BE2C (cell line): ENCODE measurements around the gene ARHGEF4.

Experiments used
- DNase-seq: peaks from one replicate; pipeline ENCODE4 v3.0.0-alpha.2; 2020
- H3K27me3 ChIP-seq: fragments of 250-450 bp; sonication (Bioruptor Pico); 2 replicates; pipeline ENCODE4 v1.5.1; 2020; ENCODE audit warnings: mild to moderate bottlenecking
- H3K36me3 ChIP-seq: fragments of 250-450 bp; sonication (Bioruptor Pico); 2 replicates; pipeline ENCODE4 v1.5.1; 2020; ENCODE audit warnings: mild to moderate bottlenecking
- H3K4me1 ChIP-seq: fragments of 250-450 bp; sonication (Bioruptor Pico); 2 replicates; pipeline ENCODE4 v1.5.1; 2020
- H3K4me3 ChIP-seq: 2 replicates; pipeline ENCODE4 v1.5.1; 2011; ENCODE audit warnings: low read depth, low read length
- H3K9me3 ChIP-seq: fragments of 250-450 bp; sonication (Bioruptor Pico); 2 replicates; pipeline ENCODE4 v1.5.1; 2020
- CTCF ChIP-seq: IDR thresholded peaks from 2 replicates; pipeline ENCODE4 v1.5.1; 2012; ENCODE audit warnings: mild to moderate bottlenecking, low read depth, low read length

Gene ARHGEF4

GRCh38 chr2:130825966-130826253, 10.8 kb upstream of the ARHGEF4 start:
- Histone ChIP-seq H3K4me1 (no peaks in the 10 kb centered on the region), H3K4me3 (no peak overlapping the region), H3K9me3 (no peaks in the 10 kb centered on the region), H3K27me3 (no peaks in the 10 kb centered on the region), H3K36me3 (no peaks in the 10 kb centered on the region)
- DNase-seq: no peak
- TF ChIP-seq CTCF: no peak

- no peak for DNase-seq
These were observed 10.3 kb upstream of the ARHGEF4 start for GRCh38 chr2:130826419-130826818.

GRCh38 chr2:130826821-130827501, 9.8 kb upstream of the ARHGEF4 start:
- DNase-seq: no peak
- no peaks in the 10 kb centered on the region for H3K9me3 ChIP-seq
- H3K36me3 ChIP-seq: no peaks in the 10 kb centered on the region
- no peaks in the 10 kb centered on the region for H3K4me1 ChIP-seq
- no peaks in the 10 kb centered on the region for H3K27me3 ChIP-seq
- H3K4me3 ChIP-seq: no peak overlapping the region
- no peak for TF ChIP-seq CTCF

More at GRCh38 chr2:130826419-130826818, 10.3 kb upstream of the ARHGEF4 start:
- no peaks in the 10 kb centered on the region for H3K36me3 ChIP-seq
- no peaks in the 10 kb centered on the region for H3K27me3 ChIP-seq
- no peak overlapping the region for H3K4me3 ChIP-seq
- TF ChIP-seq CTCF: no peak
- H3K9me3 ChIP-seq: no peaks in the 10 kb centered on the region
- H3K4me1 ChIP-seq: no peaks in the 10 kb centered on the region

GRCh38 chr2:130827502-130828251, 9.0 kb upstream of the ARHGEF4 start:
- Histone ChIP-seq H3K4me3 (no peak overlapping the region), H3K9me3 (no peaks in the 10 kb centered on the region), H3K27me3 (no peaks in the 10 kb centered on the region), H3K36me3 (no peaks in the 10 kb centered on the region), H3K4me1 (no peaks in the 10 kb centered on the region)
- no peak for TF ChIP-seq CTCF
- DNase-seq: no peak

GRCh38 chr2:130828461-130828860, 8.3 kb upstream of the ARHGEF4 start:
- no peaks in the 10 kb centered on the region for H3K27me3 ChIP-seq

More at GRCh38 chr2:130828461-130828860, 8.3 kb upstream of the ARHGEF4 start:
- Histone ChIP-seq H3K4me3 (no peak overlapping the region), H3K9me3 (no peaks in the 10 kb centered on the region), H3K36me3 (no peaks in the 10 kb centered on the region), H3K4me1 (no peaks in the 10 kb centered on the region)
- no peak for DNase-seq
- no peak for TF ChIP-seq CTCF
